OCI-LY3 (cell line): Measurements from ENCODE around the gene SLC43A2.
"Not testable (repeated sequence)": the region's sequence is repeated elsewhere in the genome, so short reads cannot be mapped to it uniquely, and the experiment has no call there.

ENCODE experiments used
- H2AFZ ChIP-seq: fragments of 200-600, 300-600 bp; shearing (Covaris generic); 2 replicates; pipeline ENCODE4 v1.6.0; 2014; ENCODE audit warnings: antibody characterized with exemption, low read depth, low read length
- H3K27ac ChIP-seq: fragments of 200-600, 300-600 bp; sonication (generic); 2 replicates; pipeline ENCODE4 v1.5.1; 2014; ENCODE audit warnings: mild to moderate bottlenecking, low read length, moderate library complexity, mixed read lengths
- H3K27me3 ChIP-seq: fragments of 200-600, 300-600 bp; sonication (generic); 2 replicates; pipeline ENCODE4 v1.6.1; 2014; ENCODE audit warnings: low read depth, low read length, mixed read lengths
- H3K36me3 ChIP-seq: fragments of 200-600, 300-600 bp; sonication (generic); replicated peaks from 2 replicates; pipeline ENCODE3; 2014; ENCODE audit warnings: low read depth, low read length, mixed read lengths
- H3K4me1 ChIP-seq: fragments of 300-600, 200-600 bp; sonication (generic); 2 replicates; pipeline ENCODE4 v1.6.1; 2014; ENCODE audit warnings: low read length, mixed read lengths
- H3K4me2 ChIP-seq: fragments of 200-600, 300-600 bp; sonication (generic); 2 replicates; pipeline ENCODE4 v1.6.1; 2014; ENCODE audit warnings: low read length, mixed read lengths
- H3K4me3 ChIP-seq: fragments of 300-600, 200-600 bp; sonication (generic); 2 replicates; pipeline ENCODE4 v1.5.1; 2014; ENCODE audit warnings: antibody characterized with exemption, mild to moderate bottlenecking, low read length, moderate library complexity
- H3K79me2 ChIP-seq: fragments of 300-600, 200-600 bp; shearing (Covaris generic); 2 replicates; pipeline ENCODE4 v1.6.1; 2014; ENCODE audit warnings: mild to moderate bottlenecking, low read length, mixed read lengths
- H3K9ac ChIP-seq: fragments of 300-600, 200-600 bp; shearing (Covaris generic); 2 replicates; pipeline ENCODE4 v1.6.0; 2014; ENCODE audit warnings: mild to moderate bottlenecking, low read length, moderate library complexity
- H3K9me3 ChIP-seq: fragments of 200-600, 300-600 bp; shearing (Covaris generic); 2 replicates; pipeline ENCODE4 v1.6.1; 2014; ENCODE audit warnings: low read length, mixed read lengths; ENCODE audit not compliant: insufficient read depth
- H4K20me1 ChIP-seq: fragments of 200-600, 300-600 bp; sonication (generic); 2 replicates; pipeline ENCODE4 v1.6.1; 2016; ENCODE audit warnings: low read length, mixed read lengths; ENCODE audit not compliant: insufficient read depth
- EZH2phosphoT487 ChIP-seq: fragments of 200-600 bp; shearing (Covaris generic); IDR thresholded peaks from 2 replicates; pipeline ENCODE4 v1.6.1; 2018; ENCODE audit warnings: antibody characterized with exemption, mixed run types, low read depth
- TF ChIP-seq, protein P1 (sequence below): fragments of 200-600, 300-600 bp; sonication (generic); IDR thresholded peaks from 2 replicates; pipeline ENCODE4 v1.5.1; 2014; ENCODE audit warnings: antibody characterized with exemption, low read length, low read depth

SLC43A2 gene

DNA sequence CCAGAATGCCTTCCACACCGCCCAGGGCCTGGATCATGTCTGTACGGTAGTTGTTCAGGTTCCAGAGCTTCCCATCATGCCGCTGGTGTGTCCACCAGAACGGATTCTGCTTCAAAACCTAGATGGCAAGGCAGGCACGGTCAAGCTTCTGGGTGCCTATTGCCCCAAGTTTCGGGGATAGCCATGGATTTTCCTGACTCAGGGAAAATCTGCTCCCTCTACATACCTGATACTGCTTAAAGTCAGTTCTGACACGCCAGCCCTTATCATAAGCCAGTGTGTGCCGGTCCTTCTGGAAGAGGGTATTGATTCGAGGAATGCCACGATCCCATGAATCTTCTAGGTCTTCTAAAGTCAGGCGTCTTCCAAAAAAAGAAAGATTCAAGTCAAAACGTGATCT, 32.4 kb upstream of the SLC43A2 start:
- Histone ChIP-seq H3K4me3 (no peak overlapping the region), H3K79me2 (no peaks in the 10 kb centered on the region), H3K27ac (no peak overlapping the region), H3K4me1 (no peaks in the 10 kb centered on the region), H3K9me3 (no peaks in the 10 kb centered on the region), H3K9ac (no peak overlapping the region), H2AFZ (no peak overlapping the region), H4K20me1 (no peaks in the 10 kb centered on the region), H3K36me3 (peaks cover 56% of the 10 kb centered on the region), H3K27me3 (no peaks in the 10 kb centered on the region), H3K4me2 (no peak overlapping the region)
- TF ChIP-seq, protein P1, sequence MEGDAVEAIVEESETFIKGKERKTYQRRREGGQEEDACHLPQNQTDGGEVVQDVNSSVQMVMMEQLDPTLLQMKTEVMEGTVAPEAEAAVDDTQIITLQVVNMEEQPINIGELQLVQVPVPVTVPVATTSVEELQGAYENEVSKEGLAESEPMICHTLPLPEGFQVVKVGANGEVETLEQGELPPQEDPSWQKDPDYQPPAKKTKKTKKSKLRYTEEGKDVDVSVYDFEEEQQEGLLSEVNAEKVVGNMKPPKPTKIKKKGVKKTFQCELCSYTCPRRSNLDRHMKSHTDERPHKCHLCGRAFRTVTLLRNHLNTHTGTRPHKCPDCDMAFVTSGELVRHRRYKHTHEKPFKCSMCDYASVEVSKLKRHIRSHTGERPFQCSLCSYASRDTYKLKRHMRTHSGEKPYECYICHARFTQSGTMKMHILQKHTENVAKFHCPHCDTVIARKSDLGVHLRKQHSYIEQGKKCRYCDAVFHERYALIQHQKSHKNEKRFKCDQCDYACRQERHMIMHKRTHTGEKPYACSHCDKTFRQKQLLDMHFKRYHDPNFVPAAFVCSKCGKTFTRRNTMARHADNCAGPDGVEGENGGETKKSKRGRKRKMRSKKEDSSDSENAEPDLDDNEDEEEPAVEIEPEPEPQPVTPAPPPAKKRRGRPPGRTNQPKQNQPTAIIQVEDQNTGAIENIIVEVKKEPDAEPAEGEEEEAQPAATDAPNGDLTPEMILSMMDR, result no peak
- no peak for TF ChIP-seq EZH2phosphoT487

DNA sequence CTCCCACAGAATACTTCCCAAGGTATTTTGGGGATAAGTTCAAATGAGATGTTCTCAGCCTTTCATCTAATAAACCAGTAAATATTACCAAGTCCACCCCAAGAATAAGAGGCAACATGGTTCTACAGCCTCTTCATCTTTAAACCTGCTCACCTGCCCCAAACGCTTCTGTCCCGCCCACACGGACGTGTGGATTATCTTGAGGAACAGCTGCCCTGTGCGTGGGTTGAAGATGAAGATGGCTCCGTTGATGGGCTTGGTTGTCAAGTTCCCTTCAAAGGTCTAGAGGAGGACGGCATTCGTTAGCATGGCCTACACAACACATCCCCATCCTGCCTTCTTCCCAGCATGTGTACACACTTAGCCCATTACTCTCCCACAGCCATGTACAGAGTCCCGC, 29.5 kb upstream of the SLC43A2 start:
- no peak for TF ChIP-seq EZH2phosphoT487
- TF ChIP-seq, protein P1, result no peak
- Histone ChIP-seq H3K4me2 (no peak overlapping the region), H4K20me1 (no peaks in the 10 kb centered on the region), H3K9ac (no peak overlapping the region), H3K9me3 (no peaks in the 10 kb centered on the region), H3K79me2 (no peaks in the 10 kb centered on the region), H3K4me3 (no peak overlapping the region), H3K4me1 (no peaks in the 10 kb centered on the region), H3K36me3 (peaks cover 68% of the 10 kb centered on the region), H3K27me3 (no peaks in the 10 kb centered on the region), H3K27ac (no peak overlapping the region), H2AFZ (no peak overlapping the region)

DNA sequence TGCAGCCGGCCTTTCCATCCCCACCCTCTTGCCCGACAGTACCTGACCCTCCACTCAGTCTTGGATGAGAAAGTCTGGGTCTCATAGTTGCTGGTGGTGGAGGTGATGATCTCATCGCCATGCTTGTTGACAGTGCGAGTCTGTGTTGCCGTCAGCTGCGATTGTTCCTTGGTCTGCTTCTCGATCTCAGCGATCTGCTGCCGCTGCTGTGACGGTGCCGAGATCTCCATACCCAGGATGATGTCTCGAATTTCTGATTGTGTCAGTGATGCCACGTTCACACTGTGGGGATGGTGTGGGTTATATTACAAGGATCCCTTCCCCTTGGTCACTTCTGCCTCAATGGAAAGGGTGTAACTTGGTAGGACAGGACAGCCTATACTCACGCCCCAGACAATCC, 25.1 kb upstream of the SLC43A2 start:
- TF ChIP-seq, protein P1, result no peak
- no peak for TF ChIP-seq EZH2phosphoT487
- no peak overlapping the region for H3K4me3 ChIP-seq
- no peaks in the 10 kb centered on the region for H3K27me3 ChIP-seq
- no peak overlapping the region for H2AFZ ChIP-seq
- peaks cover 50% of the 10 kb centered on the region for H3K36me3 ChIP-seq
- H3K9me3 ChIP-seq, result no peaks in the 10 kb centered on the region
- H3K27ac ChIP-seq, result no peak overlapping the region
- H3K4me2 ChIP-seq, result no peak overlapping the region
- H3K4me1 ChIP-seq, result peaks cover 18% of the 10 kb centered on the region
- H4K20me1 ChIP-seq, result peaks cover 14% of the 10 kb centered on the region; the same call in 1 of the 2 replicates
- H3K79me2 ChIP-seq, result no peaks in the 10 kb centered on the region
- H3K9ac ChIP-seq, result no peak overlapping the region

- Histone ChIP-seq H3K36me3 (peaks cover 41% of the 10 kb centered on the region), H4K20me1 (peaks cover 14% of the 10 kb centered on the region; the same call in 1 of the 2 replicates), H3K4me1 (peaks cover 22% of the 10 kb centered on the region)
- not testable (repeated sequence) for H3K4me3 ChIP-seq, H3K4me2 ChIP-seq, H3K9me3 ChIP-seq, H2AFZ ChIP-seq, H3K79me2 ChIP-seq, H3K27ac ChIP-seq, H3K9ac ChIP-seq, H3K27me3 ChIP-seq
Measured at GRCh38 chr17:1652794-1653193, 24.2 kb upstream of the SLC43A2 start.

DNA sequence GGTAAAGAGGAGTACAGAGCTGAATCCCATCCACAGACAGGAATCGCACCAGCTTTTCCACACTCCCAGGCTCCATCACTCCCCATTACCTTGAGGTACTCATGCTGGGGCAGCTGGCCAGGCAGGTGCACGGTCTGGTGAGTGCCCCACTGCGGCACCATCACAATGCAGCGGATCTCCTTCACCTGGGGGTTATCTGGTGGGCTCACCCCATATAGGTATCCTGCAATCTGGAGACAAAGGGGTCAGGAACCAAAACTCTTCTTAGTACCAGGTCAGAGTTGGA, 22.9 kb upstream of the SLC43A2 start:
- H3K27me3 ChIP-seq, result no peaks in the 10 kb centered on the region
- TF ChIP-seq EZH2phosphoT487, result no peak
- TF ChIP-seq, protein P1, result no peak
- no peak overlapping the region for H3K27ac ChIP-seq
- no peaks in the 10 kb centered on the region for H3K9me3 ChIP-seq
- no peak overlapping the region for H3K4me3 ChIP-seq
- peaks cover 14% of the 10 kb centered on the region; the same call in 1 of the 2 replicates for H4K20me1 ChIP-seq
- H2AFZ ChIP-seq, result no peak overlapping the region
- H3K4me1 ChIP-seq, result peaks cover 22% of the 10 kb centered on the region
- no peak overlapping the region for H3K9ac ChIP-seq
- H3K36me3 ChIP-seq, result peaks cover 34% of the 10 kb centered on the region
- no peaks in the 10 kb centered on the region for H3K79me2 ChIP-seq
- H3K4me2 ChIP-seq, result no peak overlapping the region
